Measurements from ENCODE around the gene CNPPD1.

The CNPPD1 gene

GRCh38 chr2:219178377-219179175, 1.9 kb upstream of the CNPPD1 start:
- no peak for DNase-seq

GRCh38 chr2:219177552-219178376, 1.0 kb upstream of the CNPPD1 start, which contains the start of gene RETREG2:
TSS of gene RETREG2 (plus strand) at chr2:219178275. CDS start at chr2:219178353, 78 bp downstream.
- peak; percentile 89 for DNase-seq

- DNase-seq = no peak
These were observed 552 bp downstream of the CNPPD1 start for GRCh38 chr2:219175928-219176817.

- no peak for DNase-seq
These were observed 1.2 kb downstream of the CNPPD1 start for GRCh38 chr2:219175486-219175885.

GRCh38 chr2:219174801-219175200, 1.9 kb downstream of the CNPPD1 start:
- DNase-seq = no peak

- no peak for DNase-seq
These were observed 2.6 kb downstream of the CNPPD1 start for GRCh38 chr2:219174146-219174545.

- no peak for DNase-seq
These were observed 3.5 kb downstream of the CNPPD1 start for GRCh38 chr2:219173176-219173575.

GRCh38 chr2:219172231-219173154, 4.2 kb downstream of the CNPPD1 start:
- no peak for DNase-seq

GRCh38 chr2:219171231-219171651, 5.5 kb downstream of the CNPPD1 start:
- DNase-seq = peak; percentile 6

GRCh38 chr2:219169930-219170654, 6.6 kb downstream of the CNPPD1 start, which contains the start of gene SLC23A3:
TSS of gene SLC23A3 (minus strand) at chr2:219170029. CDS start at chr2:219169984, 45 bp downstream.
- no peak for DNase-seq

- DNase-seq = no peak
These were observed 7.8 kb downstream of the CNPPD1 start for GRCh38 chr2:219168932-219169331.

GRCh38 chr2:219168526-219168925, 8.2 kb downstream of the CNPPD1 start:
- DNase-seq = no peak

- no peak for DNase-seq
These were observed 8.7 kb downstream of the CNPPD1 start for GRCh38 chr2:219167997-219168396.

- no peak for DNase-seq
These were observed 11.4 kb downstream of the CNPPD1 start for GRCh38 chr2:219165058-219165911.

GRCh38 chr2:219163156-219163555, 13.6 kb downstream of the CNPPD1 start:
- DNase-seq = no peak

GRCh38 chr2:219161097-219161496, 15.6 kb downstream of the CNPPD1 start:
- no peak for DNase-seq

- DNase-seq = peak; percentile 84
These were observed 16.3 kb downstream of the CNPPD1 start, which contains the start of gene NHEJ1 for GRCh38 chr2:219160186-219161017. TSS of gene NHEJ1 (minus strand) at chr2:219160815. CDS start at chr2:219158362, 2,453 bp downstream.

GRCh38 chr2:219159771-219160185, 16.9 kb downstream of the CNPPD1 start:
- no peak for DNase-seq

- DNase-seq = no peak
These were observed 18.1 kb downstream of the CNPPD1 start for GRCh38 chr2:219158586-219158985.

All from GDM1 (cell line).